Prostate gland (tissue), 2 donors: Measurements from ENCODE around the gene PDE8B. TPM values are rescaled to one million over a fixed set of nuclear protein-coding genes. Genes with fewer than 3 reads are reported as not detected.

Source experiments
- DNase-seq: peaks from one replicate; pipeline ENCODE4 v3.0.0-alpha.2; 2019; ENCODE audit warnings: low spot score
- H3K27ac ChIP-seq, 2 donors: fragments of 200-600 bp; sonication (generic); 2 replicates each; pipeline ENCODE4 v1.5.1; 2017 to 2019
- H3K27me3 ChIP-seq: fragments of 200-600 bp; sonication (generic); replicated peaks from 2 replicates; pipeline ENCODE4 v1.5.1; 2019; ENCODE audit not compliant: insufficient read depth
- H3K36me3 ChIP-seq, 2 donors: fragments of 200-600 bp; sonication (generic); 1 replicate in 1 of 2; 2 replicates in 1 of 2; pipeline versions ENCODE4 v1.5.1 to v1.8.1; 2017 to 2019
- H3K4me1 ChIP-seq: fragments of 200-600 bp; sonication (generic); replicated peaks from 2 replicates; pipeline ENCODE4 v1.5.1; 2019
- H3K4me3 ChIP-seq, 2 donors: fragments of 200-600 bp; sonication (generic); 2 replicates each; pipeline ENCODE4 v1.5.1; 2017 to 2019
- H3K9me3 ChIP-seq: fragments of 200-600 bp; sonication (generic); 2 replicates; pipeline ENCODE4 v1.5.1; 2017
- CTCF ChIP-seq, 4 experiments: fragments of 200-600 bp in 2 of 4; fragments of 450-650 bp in 2 of 4; sonication (generic) in 2 of 4; IDR thresholded peaks; 1 replicate in 3 of 4; 2 replicates in 1 of 4; pipeline ENCODE4 v1.5.1; 2016 to 2019; ENCODE audit warnings: antibody characterized with exemption in 4 of 4, mild to moderate bottlenecking in 2 of 4, moderate library complexity in 2 of 4
- POLR2A ChIP-seq: fragments of 450-650 bp; IDR thresholded peaks from one replicate; pipeline ENCODE4 v1.6.1; 2016; ENCODE audit warnings: antibody characterized with exemption, mild to moderate bottlenecking
- POLR2AphosphoS5 ChIP-seq: sonication (generic); formaldehyde crosslinking; IDR thresholded peaks from one replicate; pipeline ENCODE4 v1.6.1; 2017; ENCODE audit warnings: antibody characterized with exemption
- WGBS: methylation state at CpG from one replicate; pipeline ENCODE4 v1.1.5; 2018; 5-methylcytosine and 5-hydroxymethylcytosine counted together
- intact Hi-C: fragments of 100-400 bp; cut with DNase I; formaldehyde crosslinking; loops from one replicate; pipeline ENCODE4 v1.14.2; 2022
- total RNA-seq, 2 donors: library from RNA; depleted of rRNA; stranded (reverse); fragments of >200 nt; gene quantifications; one replicate each; pipeline ENCODE4 v1.1.0, GENCODE V29; 2016

PDE8B gene
- total RNA-seq, 2 donors from 2014 or later = 25.6 to 66.0 TPM

GRCh38 chr5:77192441-77193050, 17.9 kb upstream of the PDE8B start:
- Histone ChIP-seq H3K36me3 (no peaks in the 10 kb centered on the region), H3K27ac (no peak overlapping the region), H3K27me3 (no peaks in the 10 kb centered on the region), H3K9me3 (no peaks in the 10 kb centered on the region), H3K4me1 (no peaks in the 10 kb centered on the region), H3K4me3 (no peak overlapping the region)
- TF ChIP-seq CTCF (IDR thresholded peaks at IDR 0.05) (no peak), POLR2AphosphoS5 (no peak), POLR2A (no peak)
- intact Hi-C loops = no loop called here
- no peak for DNase-seq
- WGBS = 51% methylated on average over 2 of the region's 2 CpGs

DNA sequence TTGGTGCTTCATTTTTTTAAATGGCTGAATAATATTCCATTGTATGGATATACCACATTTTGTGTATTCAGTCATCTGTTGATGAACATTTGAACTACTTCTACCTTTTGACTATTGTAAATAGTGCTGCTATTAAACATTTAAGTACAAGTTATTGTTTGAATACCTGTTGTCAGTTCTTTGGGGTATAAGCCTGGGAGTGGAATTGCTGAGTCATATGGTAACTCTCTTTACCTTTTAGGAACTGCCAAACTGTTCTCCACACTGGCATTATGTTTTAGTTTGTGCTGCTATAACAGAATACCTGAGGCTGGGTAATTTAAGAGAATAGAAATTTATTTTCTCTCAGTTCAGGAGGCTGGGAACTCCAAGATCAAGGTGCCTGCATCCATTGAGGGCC, 15.7 kb upstream of the PDE8B start:
- Histone ChIP-seq H3K4me3 (no peak overlapping the region), H3K36me3 (no peaks in the 10 kb centered on the region), H3K27me3 (no peaks in the 10 kb centered on the region), H3K4me1 (no peaks in the 10 kb centered on the region), H3K27ac (no peak overlapping the region), H3K9me3 (no peaks in the 10 kb centered on the region)
- no peak for DNase-seq
- TF ChIP-seq POLR2A = no peak
- TF ChIP-seq POLR2AphosphoS5 = no peak
- no peak for TF ChIP-seq CTCF (IDR thresholded peaks at IDR 0.05)
- intact Hi-C loops = no loop called here

DNA sequence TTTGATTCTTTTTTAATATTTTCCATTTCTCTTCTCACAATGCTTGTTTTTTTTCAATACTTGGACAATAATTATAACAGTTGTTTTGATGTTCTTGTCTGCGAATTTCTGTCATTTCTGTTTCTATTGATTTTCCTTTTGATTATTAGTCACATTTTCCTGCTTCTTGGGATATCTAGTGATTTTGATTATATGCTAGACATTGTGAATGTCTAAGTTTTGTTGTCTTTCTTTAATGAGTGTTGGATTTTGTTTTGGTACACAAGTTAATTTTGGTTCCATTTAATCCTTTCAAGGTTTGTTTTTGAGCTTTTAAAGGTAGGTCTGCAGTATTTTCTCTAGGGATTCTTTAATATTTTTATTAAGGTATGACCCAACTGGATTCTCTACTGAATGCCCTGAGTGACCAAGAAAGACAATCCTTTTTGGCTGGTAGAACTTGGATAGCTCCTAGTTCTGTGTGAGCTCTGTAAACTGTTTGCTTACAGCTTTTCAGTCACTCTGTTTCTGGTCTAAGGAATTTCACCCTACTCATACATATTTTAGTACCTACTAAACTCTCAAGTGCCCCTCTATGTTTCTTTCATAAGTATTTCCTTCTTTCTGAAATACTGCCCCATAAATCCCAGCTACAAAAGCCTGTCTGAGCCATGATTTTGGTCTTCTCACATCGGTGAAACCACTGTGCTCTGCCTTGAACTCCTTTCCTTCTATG, 12.5 kb upstream of the PDE8B start:
- Histone ChIP-seq H3K4me1 (no peaks in the 10 kb centered on the region), H3K9me3 (no peaks in the 10 kb centered on the region), H3K36me3 (no peaks in the 10 kb centered on the region), H3K27me3 (no peaks in the 10 kb centered on the region), H3K4me3 (no peak overlapping the region), H3K27ac (no peak overlapping the region)
- DNase-seq = no peak
- 91% methylated on average over 2 of the region's 2 CpGs for WGBS
- TF ChIP-seq POLR2A = no peak
- no peak for TF ChIP-seq CTCF (IDR thresholded peaks at IDR 0.05)
- TF ChIP-seq POLR2AphosphoS5 = no peak
- intact Hi-C loops = no loop called here

- no peaks in the 10 kb centered on the region for H3K4me1 ChIP-seq
- DNase-seq = no peak
- H3K27me3 ChIP-seq = no peaks in the 10 kb centered on the region
- H3K9me3 ChIP-seq = no peaks in the 10 kb centered on the region
- peak overlapping the region; percentile 12 to 43 for H3K27ac ChIP-seq
- intact Hi-C loops = no loop called here
- no peak overlapping the region for H3K4me3 ChIP-seq
- H3K36me3 ChIP-seq = no peaks in the 10 kb centered on the region
- TF ChIP-seq CTCF (IDR thresholded peaks at IDR 0.05) = no peak
- WGBS = 100% methylated on average over 1 of the region's 1 CpG
Measured at GRCh38 chr5:77200663-77201062, 9.8 kb upstream of the PDE8B start.

- no peaks in the 10 kb centered on the region for H3K9me3 ChIP-seq
- H3K27ac ChIP-seq = no peak overlapping the region
- TF ChIP-seq POLR2A (no peak), CTCF (IDR thresholded peaks at IDR 0.05) (no peak), POLR2AphosphoS5 (no peak)
- no peak for DNase-seq
- H3K36me3 ChIP-seq = no peaks in the 10 kb centered on the region
- no peak overlapping the region for H3K4me3 ChIP-seq
- intact Hi-C loops = no loop called here
- no peaks in the 10 kb centered on the region for H3K27me3 ChIP-seq
- no peaks in the 10 kb centered on the region for H3K4me1 ChIP-seq
Measured at GRCh38 chr5:77202145-77202544, 8.3 kb upstream of the PDE8B start.
